GM12878 (cell line): ENCODE measurements around the gene FRMPD2. TPM values are rescaled to one million over a fixed set of nuclear protein-coding genes. Genes with fewer than 3 reads are reported as not detected.

Experiments
- ATAC-seq: fragments of 200-7000 bp; cut with Tn5 transposase; 3 replicates; pipeline ENCODE4 v1.9.1; 2020; ENCODE audit warnings: mild to moderate bottlenecking, moderate library complexity
- BruUV-seq: library from RNA; stranded (reverse); fragments of 400-500 nt; replicated peaks from 2 replicates; lab custom pipeline; 2021; lab: Mats Ljungman, UMichigan
- CTCF ChIA-PET: fragments of 300-600 bp; sonication (Branson Sonifier 250); formaldehyde crosslinking; extraction: SDS; loops from one replicate; lab custom pipeline; 2021; ENCODE audit warnings: inconsistent platforms; lab: Yijun Ruan, JAX
- POLR2A ChIA-PET: fragments of 350-600 bp; formaldehyde crosslinking; extraction: SDS; loops from one replicate; lab custom pipeline; 2021; ENCODE audit warnings: inconsistent platforms; lab: Charles Lee
- RAD21 ChIA-PET: fragments of 300-600 bp; sonication (Branson Sonifier 250); formaldehyde crosslinking; loops from one replicate; lab custom pipeline; 2023; ENCODE audit warnings: antibody characterized with exemption; ENCODE audit not compliant: unreplicated experiment; lab: Charles Lee
- SMC1A ChIA-PET: fragments of 300-600 bp; sonication (Branson Sonifier 250); formaldehyde crosslinking; loops from one replicate; lab custom pipeline; 2023; ENCODE audit not compliant: unreplicated experiment, uncharacterized antibody; lab: Charles Lee
- DNase-seq: peaks from one replicate; pipeline ENCODE4 v3.0.0-alpha.2; 2011; ENCODE audit warnings: low read depth, low spot score
- FAIRE-seq: peaks from 3 replicates; lab custom pipeline; 2011; peaks lifted over from hg19 to GRCh38; lab: Jason Lieb, UNC
- H2AFZ ChIP-seq: 2 replicates; pipeline ENCODE4 v1.6.0; 2011; ENCODE audit warnings: low read depth, low read length, control low read depth; ENCODE audit not compliant: control insufficient read depth
- H3K27ac ChIP-seq: 2 replicates; pipeline ENCODE4 v1.5.1; 2011; ENCODE audit warnings: control low read depth; ENCODE audit not compliant: control insufficient read depth, insufficient read depth
- H3K27me3 ChIP-seq, 2 experiments: replicated peaks in 1 of 2; 2 replicates each; pipeline versions ENCODE4 v1.6.0 to v1.6.1; 2011; ENCODE audit warnings: low read length in 1 of 2; ENCODE audit not compliant: control insufficient read depth in 2 of 2, insufficient read depth in 2 of 2
- H3K36me3 ChIP-seq, 2 experiments: 2 replicates each; pipeline ENCODE4 v1.5.1; 2011; ENCODE audit warnings: low read length in 1 of 2; ENCODE audit not compliant: control insufficient read depth in 2 of 2, insufficient read depth in 2 of 2
- H3K4me1 ChIP-seq: 2 replicates; pipeline ENCODE4 v1.6.1; 2011; ENCODE audit warnings: mild to moderate bottlenecking, low read length, moderate library complexity, mixed read lengths; ENCODE audit not compliant: control insufficient read depth, insufficient read depth
- H3K4me2 ChIP-seq: 2 replicates; pipeline ENCODE4 v1.6.0; 2011; ENCODE audit warnings: control low read depth; ENCODE audit not compliant: control insufficient read depth, insufficient read depth
- H3K4me3 ChIP-seq: fragments of 200-600 bp; sonication (generic); 2 replicates; pipeline ENCODE4 v1.5.1; 2016
- H3K79me2 ChIP-seq: 2 replicates; pipeline ENCODE4 v1.6.0; 2011; ENCODE audit warnings: low read length; ENCODE audit not compliant: control insufficient read depth, insufficient read depth
- H3K9ac ChIP-seq: 2 replicates; pipeline ENCODE4 v1.8.0; 2011; ENCODE audit warnings: low read length, control low read depth, mixed read lengths; ENCODE audit not compliant: control insufficient read depth, insufficient read depth
- H3K9me3 ChIP-seq: replicated peaks from 3 replicates; pipeline ENCODE4 v1.5.1; 2011; ENCODE audit warnings: mild to moderate bottlenecking, low read length; ENCODE audit not compliant: control insufficient read depth, insufficient read depth
- H4K20me1 ChIP-seq: 2 replicates; pipeline ENCODE4 v1.6.0; 2011; ENCODE audit not compliant: control insufficient read depth, insufficient read depth
- BRCA1 ChIP-seq: IDR thresholded peaks from 2 replicates; pipeline ENCODE4 v1.6.1; 2011; ENCODE audit warnings: low read depth, low read length, improper control_type of control experiment
- CHD2 ChIP-seq: IDR thresholded peaks from 2 replicates; pipeline ENCODE4 v1.6.1; 2011; ENCODE audit warnings: low read depth, low read length, improper control_type of control experiment, borderline replicate concordance
- HDGF ChIP-seq: fragments of 450-650 bp; IDR thresholded peaks from 2 replicates; pipeline ENCODE4 v1.6.1; 2016; ENCODE audit warnings: antibody characterized with exemption
- IKZF1 ChIP-seq: fragments of 450-650 bp; conservative IDR thresholded peaks from 2 replicates; pipeline ENCODE4 v1.6.1; 2017; ENCODE audit warnings: antibody characterized with exemption, mild to moderate bottlenecking
- IRF4 ChIP-seq: IDR thresholded peaks from 2 replicates; pipeline ENCODE4 v1.6.1; 2011; ENCODE audit warnings: low read depth, low read length
- NR2C2 ChIP-seq: IDR thresholded peaks from 2 replicates; pipeline ENCODE4 v1.6.1; 2011; ENCODE audit warnings: borderline replicate concordance, low read depth; ENCODE audit not compliant: control insufficient read depth, insufficient read length
- NRF1 ChIP-seq: conservative IDR thresholded peaks from 2 replicates; pipeline ENCODE4 v1.6.1; 2011; ENCODE audit warnings: mild to moderate bottlenecking, low read depth, low read length, improper control_type of control experiment
- PAX8 ChIP-seq: fragments of 450-650 bp; IDR thresholded peaks from 2 replicates; pipeline ENCODE4 v1.6.1; 2017; ENCODE audit warnings: mild to moderate bottlenecking, moderate library complexity
- POLR2AphosphoS5 ChIP-seq: IDR thresholded peaks from 2 replicates; pipeline ENCODE4 v1.6.1; 2011; ENCODE audit warnings: mild to moderate bottlenecking, low read length, inconsistent platforms
- RELA ChIP-seq: fragments of 450-650 bp; IDR thresholded peaks from 2 replicates; pipeline ENCODE4 v1.8.0; 2014; ENCODE audit warnings: borderline replicate concordance; ENCODE audit not compliant: partially characterized antibody
- WGBS: methylation state at CpG from one replicate; pipeline ENCODE4 v1.1.6; 2016; ENCODE audit warnings: low lambda C conversion rate; ENCODE audit not compliant: insufficient replicate concordance, insufficient coverage; ENCODE audit errors: missing lambda C conversion rate; 5-methylcytosine and 5-hydroxymethylcytosine counted together
- in situ Hi-C: fragments of 300-500 bp; cut with MboI; formaldehyde crosslinking; loops from 9 replicates; pipeline ENCODE4 v1.14.3; 2018; ENCODE audit warnings: mixed read lengths
- intact Hi-C: fragments of 100-400 bp; cut with micrococcal nuclease; formaldehyde crosslinking; loops from one replicate; pipeline ENCODE4 v1.14.2; 2022; ENCODE audit not compliant: unreplicated experiment
- polyA plus RNA-seq, 11 experiments: library from polyadenylated mRNA; depleted of rRNA in 4 of 11; unstranded in 6 of 11; stranded (reverse) in 5 of 11; fragments of >200 nt; fragmentation: Nextera tagmentation in 4 of 11; fragmentation: Illumina TruSeq in 1 of 11; extraction: Ambion mirVana in 4 of 11; extraction: Trizol in 1 of 11; gene quantifications; 1 replicate in 1 of 11; 2 replicates in 10 of 11; pipeline versions ENCODE4 v1.2.1 to v1.2.3, GENCODE V29; 2011 to 2016; ENCODE audit warnings: inconsistent platforms in 2 of 11, missing spikeins in 2 of 11, low read depth in 1 of 11
- total RNA-seq, 4 experiments: library from RNA; depleted of rRNA in 3 of 4; stranded (reverse); fragments of >200 nt in 3 of 4; fragmentation: Illumina TruSeq in 1 of 4; extraction: Trizol in 1 of 4; gene quantifications; 2 replicates each; pipeline versions ENCODE4 v1.2.1 to v1.2.3, GENCODE V29; 2013 to 2021
- TF ChIP-seq, protein P1 (sequence below): fragments of 450-650 bp; IDR thresholded peaks from 2 replicates; pipeline ENCODE4 v1.6.1; 2017; ENCODE audit warnings: antibody characterized with exemption, mild to moderate bottlenecking, moderate library complexity

Gene FRMPD2
- total and polyA plus RNA-seq, 10 of the 15 experiments (the other 5 are each of a cell fraction or from before 2014, with no cell fraction given), result 0.38 to 5.7 (median 1.4) TPM

DNA sequence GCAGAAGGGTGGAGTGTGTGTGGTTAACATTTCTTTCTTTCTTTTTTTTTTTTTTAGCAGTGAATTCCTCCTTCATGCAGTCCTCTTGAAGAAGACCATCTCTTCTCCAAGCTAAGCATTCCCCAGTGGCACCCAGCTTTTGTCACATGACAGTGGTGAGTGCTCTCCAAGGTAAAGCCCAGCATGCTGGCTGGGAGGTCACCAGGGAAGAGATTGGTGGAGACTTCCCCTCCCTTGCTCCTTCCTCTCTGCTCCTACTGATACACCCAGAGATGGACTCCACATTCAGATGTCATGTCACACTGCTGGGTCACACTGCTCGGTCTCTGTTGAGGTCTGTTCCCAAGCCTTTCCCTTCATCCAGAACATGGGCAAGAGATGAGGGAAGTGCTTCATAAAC is 55.3 kb downstream of the FRMPD2 start (continued):
- TF ChIP-seq NRF1, result no peak
- TF ChIP-seq POLR2AphosphoS5, result no peak
- TF ChIP-seq HDGF, result no peak
- no peak for TF ChIP-seq RELA
- no peak for TF ChIP-seq IKZF1
- no peak for TF ChIP-seq CHD2
- no peak for TF ChIP-seq PAX8
- TF ChIP-seq, all 136 proteins: peak for 0

DNA sequence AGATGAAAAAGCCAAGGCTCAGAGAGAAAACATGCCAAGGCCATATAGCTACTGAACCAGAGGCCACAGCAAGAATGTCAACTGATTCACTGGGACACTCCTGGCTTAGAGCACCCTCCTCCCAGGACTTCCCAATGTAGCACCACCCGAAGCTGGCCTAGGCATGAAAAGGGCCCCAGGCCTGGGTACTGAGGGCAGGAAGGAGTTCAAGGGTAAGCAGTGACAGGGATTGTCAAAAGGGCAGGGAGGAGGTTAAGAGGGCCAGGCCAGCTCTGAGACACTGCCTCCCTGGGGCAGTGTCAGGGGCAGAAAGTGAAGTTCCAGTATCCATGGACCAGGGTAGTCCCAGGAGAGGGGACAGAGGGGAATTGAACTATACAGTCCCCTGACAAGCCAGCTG is 57.8 kb downstream of the FRMPD2 start:
- Histone ChIP-seq H3K79me2 (no peaks in the 10 kb centered on the region), H3K9ac (no peak overlapping the region), H2AFZ (no peak overlapping the region), H3K9me3 (peaks cover 3% of the 10 kb centered on the region; the same call in 1 of the 3 replicates), H3K36me3 (no peaks in the 10 kb centered on the region), H3K4me3 (no peak overlapping the region), H3K4me2 (no peak overlapping the region), H3K4me1 (no peaks in the 10 kb centered on the region), H3K27ac (no peak overlapping the region), H4K20me1 (no peaks in the 10 kb centered on the region), H3K27me3 (no peaks in the 10 kb centered on the region)
- ChIA-PET POLR2A (interaction anchor here (0.6 kb wide), 1 partner anchor 20 kb away, joined by 3 read pairs; no protein-coding TSS in a partner anchor), CTCF (interaction anchor here (1.1 to 5.4 kb wide), 7 partner anchors 9 to 72 kb away, joined by 3 to 78 read pairs (median 7); partner anchors contain the start of gene FRMPD2), RAD21 (interaction anchor here (1.0 to 5.2 kb wide), 3 partner anchors 15 to 73 kb away, joined by 3 to 45 read pairs (median 4); no protein-coding TSS in a partner anchor), SMC1A (interaction anchor here (0.8 to 4.0 kb wide), 7 partner anchors 9 to 440 kb away, joined by 3 to 49 read pairs (median 4); no protein-coding TSS in a partner anchor)
- DNase-seq (no peak), FAIRE-seq (no peak), ATAC-seq (no peak)
- 92% methylated on average over 1 of the region's 1 CpG for WGBS
- in situ Hi-C loops (loop anchor here (10.0 kb wide), 1 partner anchor 298 kb away; no protein-coding TSS in a partner anchor), intact Hi-C loops (no loop called here)
- TF ChIP-seq BRCA1 (no peak), IRF4 (no peak), NR2C2 (no peak)
- TF ChIP-seq, protein P1, sequence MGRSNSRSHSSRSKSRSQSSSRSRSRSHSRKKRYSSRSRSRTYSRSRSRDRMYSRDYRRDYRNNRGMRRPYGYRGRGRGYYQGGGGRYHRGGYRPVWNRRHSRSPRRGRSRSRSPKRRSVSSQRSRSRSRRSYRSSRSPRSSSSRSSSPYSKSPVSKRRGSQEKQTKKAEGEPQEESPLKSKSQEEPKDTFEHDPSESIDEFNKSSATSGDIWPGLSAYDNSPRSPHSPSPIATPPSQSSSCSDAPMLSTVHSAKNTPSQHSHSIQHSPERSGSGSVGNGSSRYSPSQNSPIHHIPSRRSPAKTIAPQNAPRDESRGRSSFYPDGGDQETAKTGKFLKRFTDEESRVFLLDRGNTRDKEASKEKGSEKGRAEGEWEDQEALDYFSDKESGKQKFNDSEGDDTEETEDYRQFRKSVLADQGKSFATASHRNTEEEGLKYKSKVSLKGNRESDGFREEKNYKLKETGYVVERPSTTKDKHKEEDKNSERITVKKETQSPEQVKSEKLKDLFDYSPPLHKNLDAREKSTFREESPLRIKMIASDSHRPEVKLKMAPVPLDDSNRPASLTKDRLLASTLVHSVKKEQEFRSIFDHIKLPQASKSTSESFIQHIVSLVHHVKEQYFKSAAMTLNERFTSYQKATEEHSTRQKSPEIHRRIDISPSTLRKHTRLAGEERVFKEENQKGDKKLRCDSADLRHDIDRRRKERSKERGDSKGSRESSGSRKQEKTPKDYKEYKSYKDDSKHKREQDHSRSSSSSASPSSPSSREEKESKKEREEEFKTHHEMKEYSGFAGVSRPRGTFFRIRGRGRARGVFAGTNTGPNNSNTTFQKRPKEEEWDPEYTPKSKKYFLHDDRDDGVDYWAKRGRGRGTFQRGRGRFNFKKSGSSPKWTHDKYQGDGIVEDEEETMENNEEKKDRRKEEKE, result no peak
- BruUV-seq, result no TSS peak
